Mucosa of stomach (tissue), 1 donor: ENCODE measurements around the gene AHCYL2.
"Not testable (repeated sequence)": the region's sequence is repeated elsewhere in the genome, so short reads cannot be mapped to it uniquely, and the experiment has no call there.

ENCODE experiments used
- H3K27me3 ChIP-seq: one replicate; pipeline ENCODE4 v1.7.0; 2013; ENCODE audit warnings: mild to moderate bottlenecking, low read length; ENCODE audit not compliant: control insufficient read depth, insufficient read depth
- H3K36me3 ChIP-seq: one replicate; pipeline ENCODE4 v1.7.0; 2013; ENCODE audit warnings: low read length; ENCODE audit not compliant: control insufficient read depth, insufficient read depth
- H3K4me1 ChIP-seq: one replicate; pipeline ENCODE4 v1.7.0; 2013; ENCODE audit warnings: mild to moderate bottlenecking, low read length; ENCODE audit not compliant: control insufficient read depth, insufficient read depth
- H3K4me3 ChIP-seq: one replicate; pipeline ENCODE4 v1.7.0; 2013; ENCODE audit warnings: low read length
- H3K9ac ChIP-seq: one replicate; pipeline ENCODE4 v1.7.0; 2013; ENCODE audit warnings: mild to moderate bottlenecking, low read length, moderate library complexity
- H3K9me3 ChIP-seq: one replicate; pipeline ENCODE4 v1.7.0; 2013; ENCODE audit warnings: mild to moderate bottlenecking, low read length, moderate library complexity; ENCODE audit not compliant: control insufficient read depth
- donor health status: Pancreatic carcinoma.

Gene AHCYL2

GRCh38 chr7:129469930-129470329 lies 245.1 kb downstream of the AHCYL2 start:
- Histone ChIP-seq H3K27me3 (no peaks in the 10 kb centered on the region), H3K4me3 (no peak overlapping the region), H3K9me3 (no peaks in the 10 kb centered on the region), H3K9ac (no peak overlapping the region), H3K36me3 (no peaks in the 10 kb centered on the region), H3K4me1 (no peaks in the 10 kb centered on the region)

DNA sequence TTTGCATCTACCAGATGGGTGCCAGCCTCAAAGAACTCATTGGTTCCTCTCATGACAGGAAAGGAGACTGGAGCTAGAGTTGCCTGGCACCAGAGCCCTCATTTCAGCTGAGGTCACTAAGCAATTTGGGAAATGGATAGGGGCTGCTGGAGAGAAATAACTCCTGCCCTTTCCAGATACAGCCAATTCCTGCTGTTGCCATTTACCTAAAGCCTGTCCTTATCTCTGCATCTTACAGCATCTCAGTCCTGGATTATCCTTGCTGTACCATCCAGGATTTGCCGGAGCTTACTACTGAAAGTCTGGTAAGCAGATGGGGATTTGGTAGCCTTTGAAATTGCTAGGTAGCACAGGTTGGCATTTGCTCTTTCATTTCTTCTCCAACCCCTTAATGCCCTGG lies 245.6 kb downstream of the AHCYL2 start:
- Histone ChIP-seq H3K9me3 (no peaks in the 10 kb centered on the region), H3K36me3 (no peaks in the 10 kb centered on the region), H3K9ac (no peak overlapping the region), H3K4me3 (no peak overlapping the region), H3K27me3 (no peaks in the 10 kb centered on the region), H3K4me1 (no peaks in the 10 kb centered on the region)

GRCh38 chr7:129471402-129471827 lies 246.6 kb downstream of the AHCYL2 start:
- Histone ChIP-seq H3K9ac (no peak overlapping the region), H3K27me3 (no peaks in the 10 kb centered on the region), H3K36me3 (no peaks in the 10 kb centered on the region), H3K4me3 (no peak overlapping the region), H3K9me3 (no peaks in the 10 kb centered on the region), H3K4me1 (no peaks in the 10 kb centered on the region)

- not testable (repeated sequence) for H3K4me1 ChIP-seq, H3K9me3 ChIP-seq, H3K9ac ChIP-seq, H3K4me3 ChIP-seq, H3K36me3 ChIP-seq, H3K27me3 ChIP-seq
These were observed 251.1 kb downstream of the AHCYL2 start for GRCh38 chr7:129475931-129476330.

GRCh38 chr7:129476398-129476797 lies 251.6 kb downstream of the AHCYL2 start:
- H3K9ac ChIP-seq, H3K4me1 ChIP-seq, H3K4me3 ChIP-seq, H3K9me3 ChIP-seq, H3K36me3 ChIP-seq, H3K27me3 ChIP-seq: not testable (repeated sequence)
